HG03565 (cell line): ENCODE data around the gene DLGAP3.
"Not testable (repeated sequence)": the region's sequence is repeated elsewhere in the genome, so short reads cannot be mapped to it uniquely, and the experiment has no call there.

Experiments used
- ATAC-seq: cut with Tn5 transposase; IDR thresholded peaks from one replicate; pipeline ENCODE4 v1.9.1; 2021; ENCODE audit warnings: mild to moderate bottlenecking, moderate library complexity; ENCODE audit not compliant: unreplicated experiment

The DLGAP3 gene, protein sequence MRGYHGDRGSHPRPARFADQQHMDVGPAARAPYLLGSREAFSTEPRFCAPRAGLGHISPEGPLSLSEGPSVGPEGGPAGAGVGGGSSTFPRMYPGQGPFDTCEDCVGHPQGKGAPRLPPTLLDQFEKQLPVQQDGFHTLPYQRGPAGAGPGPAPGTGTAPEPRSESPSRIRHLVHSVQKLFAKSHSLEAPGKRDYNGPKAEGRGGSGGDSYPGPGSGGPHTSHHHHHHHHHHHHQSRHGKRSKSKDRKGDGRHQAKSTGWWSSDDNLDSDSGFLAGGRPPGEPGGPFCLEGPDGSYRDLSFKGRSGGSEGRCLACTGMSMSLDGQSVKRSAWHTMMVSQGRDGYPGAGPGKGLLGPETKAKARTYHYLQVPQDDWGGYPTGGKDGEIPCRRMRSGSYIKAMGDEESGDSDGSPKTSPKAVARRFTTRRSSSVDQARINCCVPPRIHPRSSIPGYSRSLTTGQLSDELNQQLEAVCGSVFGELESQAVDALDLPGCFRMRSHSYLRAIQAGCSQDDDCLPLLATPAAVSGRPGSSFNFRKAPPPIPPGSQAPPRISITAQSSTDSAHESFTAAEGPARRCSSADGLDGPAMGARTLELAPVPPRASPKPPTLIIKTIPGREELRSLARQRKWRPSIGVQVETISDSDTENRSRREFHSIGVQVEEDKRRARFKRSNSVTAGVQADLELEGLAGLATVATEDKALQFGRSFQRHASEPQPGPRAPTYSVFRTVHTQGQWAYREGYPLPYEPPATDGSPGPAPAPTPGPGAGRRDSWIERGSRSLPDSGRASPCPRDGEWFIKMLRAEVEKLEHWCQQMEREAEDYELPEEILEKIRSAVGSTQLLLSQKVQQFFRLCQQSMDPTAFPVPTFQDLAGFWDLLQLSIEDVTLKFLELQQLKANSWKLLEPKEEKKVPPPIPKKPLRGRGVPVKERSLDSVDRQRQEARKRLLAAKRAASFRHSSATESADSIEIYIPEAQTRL

DNA sequence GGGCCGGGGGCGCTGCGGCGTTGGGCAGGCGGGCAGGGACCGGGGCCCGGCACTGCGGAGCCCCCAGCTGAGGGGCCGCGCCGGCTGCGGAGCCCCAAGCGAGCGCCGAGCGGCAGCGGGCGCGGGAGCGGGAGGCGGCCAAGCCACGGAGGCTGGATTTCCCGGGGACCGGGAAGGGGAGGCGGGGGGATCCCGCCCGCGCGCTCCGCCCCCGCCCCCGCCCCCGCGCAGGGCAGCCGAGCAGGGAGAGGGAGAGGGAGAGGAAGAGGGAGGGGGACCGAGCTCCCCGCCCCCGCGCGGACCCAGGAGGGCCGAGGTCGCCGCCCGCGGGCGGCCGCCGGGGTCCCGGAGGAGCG lies at the start of gene DLGAP3:
DLGAP3 (minus strand) TSS at position 154 of the 356 bp plus-strand sequence. CDS start 24,267 bp downstream, outside the sequence.
- ATAC-seq, result no peak

DNA sequence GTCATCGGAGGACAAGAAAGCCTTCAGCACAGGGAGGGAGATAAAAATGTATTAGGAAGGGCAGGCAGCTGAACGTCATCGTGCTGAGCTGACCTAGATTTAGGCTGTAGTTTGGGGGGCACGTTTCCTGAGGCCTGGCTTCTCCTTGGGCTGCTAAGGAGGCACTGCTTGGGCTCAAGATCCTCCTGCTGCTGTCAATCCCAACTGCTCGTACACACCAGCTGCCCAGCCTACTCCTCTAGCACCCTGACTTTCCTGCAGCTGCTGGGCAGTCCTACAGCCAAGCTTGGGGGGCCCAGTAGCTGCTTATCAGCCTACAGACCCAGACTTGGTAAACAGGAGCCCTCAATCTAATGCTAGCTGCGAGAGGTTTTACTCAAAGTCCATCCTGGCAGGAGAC lies 49.5 kb upstream of the DLGAP3 start:
- ATAC-seq, result no peak

DNA sequence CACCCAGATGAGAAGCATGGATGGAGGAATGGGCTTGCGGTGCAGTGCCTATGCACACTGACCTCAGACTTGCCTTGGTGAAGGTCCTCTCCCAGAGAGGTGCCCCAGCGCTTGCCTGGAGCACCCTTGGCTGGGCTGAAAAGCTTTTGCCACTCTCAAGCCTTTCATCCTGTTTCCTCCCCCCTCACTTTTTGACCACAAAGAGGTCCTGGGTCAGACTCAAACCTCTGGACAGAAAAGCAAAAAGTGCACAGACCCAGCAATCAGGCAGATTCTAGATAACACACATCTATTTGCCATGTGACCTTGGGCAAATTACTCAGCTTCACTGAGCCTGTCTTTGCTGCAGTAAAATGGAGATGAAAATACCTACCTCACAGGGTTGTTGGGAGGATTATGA lies 48.4 kb upstream of the DLGAP3 start:
- ATAC-seq, result no peak

DNA sequence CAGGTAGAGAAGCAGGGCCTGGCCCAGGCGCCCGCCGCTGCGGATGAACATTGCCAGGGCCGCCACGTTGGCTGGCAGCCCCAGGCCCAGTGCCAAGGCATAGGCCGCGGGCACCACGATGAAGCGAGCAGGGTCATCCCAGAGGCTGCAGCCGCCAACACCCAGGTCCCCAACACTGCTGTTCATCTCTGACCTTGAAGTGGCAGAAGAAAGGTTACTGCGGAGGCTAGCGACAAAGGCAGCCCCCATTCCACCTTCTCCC lies 47.7 kb upstream of the DLGAP3 start:
- no peak for ATAC-seq

DNA sequence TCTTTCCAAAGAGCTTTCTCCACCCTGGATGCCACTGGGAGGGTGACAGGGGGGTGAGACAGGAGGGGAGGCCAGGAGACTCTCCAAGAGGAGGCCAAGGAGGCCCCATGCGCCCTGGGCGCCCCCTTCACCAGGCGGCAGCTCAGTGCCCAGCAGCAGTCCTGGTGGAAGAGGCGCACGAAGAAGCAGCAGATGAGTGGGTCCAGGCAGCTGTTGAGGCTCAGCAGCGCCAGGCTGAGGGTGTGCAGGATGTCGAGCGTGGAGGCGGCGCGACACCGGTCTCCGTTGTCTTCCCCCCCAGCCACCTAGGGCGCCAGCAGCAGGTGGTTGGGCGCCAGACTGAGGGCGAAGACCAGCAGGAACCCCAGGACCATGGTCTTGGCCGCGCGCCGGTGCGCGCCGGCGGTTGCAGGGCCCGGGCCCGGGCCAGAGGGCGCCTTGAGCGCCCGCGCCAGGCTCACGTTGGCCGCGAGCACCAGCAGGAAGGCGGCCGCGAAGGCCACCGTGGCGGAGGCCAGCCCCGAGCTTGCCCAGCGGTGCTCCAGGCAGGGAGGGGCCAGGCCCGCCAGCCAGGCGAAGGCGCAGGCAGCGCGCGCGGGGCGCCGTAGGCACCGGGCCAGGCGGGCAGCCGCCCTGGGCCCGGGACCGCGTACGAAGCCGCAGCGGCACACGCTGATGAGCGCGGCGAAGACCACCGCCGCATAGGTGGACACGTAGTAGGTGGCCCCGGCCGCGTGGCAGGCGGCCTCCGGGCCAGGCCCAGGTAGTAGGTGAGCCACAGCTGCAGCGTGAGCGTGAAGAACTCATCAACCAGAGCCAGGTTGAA lies 47.1 kb upstream of the DLGAP3 start:
- ATAC-seq, result no peak

DNA sequence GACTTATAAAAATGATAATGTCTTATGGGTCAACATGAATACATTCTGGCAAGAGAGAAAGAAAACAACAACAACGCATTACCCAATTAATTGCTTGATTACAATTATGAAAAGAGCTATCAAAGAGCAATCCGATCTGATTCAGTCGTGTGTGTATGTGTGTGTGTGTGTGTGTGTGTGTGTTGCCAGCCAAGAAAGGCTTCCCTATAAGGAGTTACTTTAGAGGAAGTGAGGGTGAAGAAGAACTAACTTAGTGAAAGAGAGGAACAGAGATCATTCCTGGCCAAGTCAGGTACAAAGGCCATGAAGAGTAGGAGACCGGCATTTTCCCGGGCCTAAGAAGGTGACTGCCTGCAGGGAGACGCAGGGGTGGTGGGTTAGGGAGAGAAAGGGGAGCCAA lies 46.3 kb upstream of the DLGAP3 start:
- no peak for ATAC-seq

DNA sequence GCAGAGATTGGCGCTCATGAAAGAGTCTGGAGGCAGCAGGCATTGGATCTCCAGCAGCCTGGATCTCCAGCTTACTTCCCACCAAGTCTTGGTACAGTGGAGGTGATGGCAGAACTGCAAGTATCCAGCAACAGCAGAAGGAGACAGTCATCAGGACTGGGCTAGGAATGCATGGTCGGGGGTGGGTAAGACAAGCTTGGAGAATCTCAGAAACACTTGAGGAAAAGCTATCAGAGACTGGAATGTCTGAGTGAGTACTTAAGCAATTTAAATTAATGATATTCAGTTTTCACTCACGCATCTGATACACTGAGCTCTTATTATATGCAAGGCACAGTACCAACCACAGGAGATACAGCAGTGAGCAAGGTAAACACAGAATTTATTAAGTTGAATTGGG lies 45.9 kb upstream of the DLGAP3 start:
- no peak for ATAC-seq

DNA sequence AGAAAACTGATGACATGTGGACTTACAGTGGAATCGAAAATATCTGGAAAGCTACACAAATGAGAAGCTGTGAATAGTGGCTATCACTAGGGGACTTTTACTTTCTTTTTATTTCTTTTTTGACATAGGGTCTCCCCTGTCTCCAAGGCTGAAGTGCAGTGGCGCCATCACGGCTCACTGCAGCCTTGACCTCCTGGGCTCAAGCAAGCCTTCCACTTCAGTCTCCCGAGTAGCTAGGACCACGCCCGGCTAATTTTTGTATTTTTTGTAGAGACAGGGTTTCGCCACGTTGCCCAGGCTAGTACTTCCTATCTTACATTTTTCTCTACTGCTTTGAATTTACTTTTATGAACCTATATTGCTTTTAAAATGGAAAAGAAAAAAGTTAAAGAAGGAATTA lies 45.2 kb upstream of the DLGAP3 start:
- ATAC-seq, result no peak

DNA sequence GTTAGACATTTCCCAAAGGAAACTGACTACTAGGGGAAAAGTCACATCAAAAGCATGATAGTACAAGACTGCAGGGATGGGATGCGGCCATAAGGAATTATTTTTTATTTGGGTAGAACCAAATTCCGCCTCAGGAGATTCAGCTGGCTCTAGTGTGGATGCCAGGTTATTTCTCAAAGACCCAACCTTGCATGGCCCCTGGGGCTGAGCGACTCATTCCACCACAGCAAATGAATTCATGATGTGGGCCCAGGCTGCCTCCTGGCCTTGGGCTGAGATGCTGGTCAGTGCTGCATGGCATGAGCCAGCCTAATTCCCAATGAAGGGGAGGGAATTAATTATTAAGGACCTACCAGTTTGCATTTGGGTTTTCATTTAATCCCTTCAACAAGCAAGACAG lies 43.9 kb upstream of the DLGAP3 start:
- ATAC-seq, result no peak

DNA sequence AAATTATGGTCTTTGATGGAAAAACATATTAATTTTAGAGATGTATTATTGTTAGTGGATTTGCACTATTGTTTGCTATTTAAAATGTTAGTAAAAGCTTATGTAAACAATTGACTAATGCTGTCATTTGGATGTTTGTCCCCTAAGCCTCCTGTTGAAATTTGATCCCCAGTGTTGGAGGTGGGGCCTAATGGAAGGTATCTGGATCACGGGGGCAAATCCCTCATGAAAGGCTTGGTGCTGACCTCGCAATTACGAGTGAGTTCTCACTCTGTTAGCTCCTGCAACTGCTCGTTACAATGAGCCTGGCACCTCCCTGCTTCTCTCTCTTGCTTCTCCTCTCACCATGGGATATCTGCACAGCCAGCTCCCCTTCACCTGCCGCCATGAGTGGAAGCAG lies 41.4 kb upstream of the DLGAP3 start:
- ATAC-seq, result no peak

DNA sequence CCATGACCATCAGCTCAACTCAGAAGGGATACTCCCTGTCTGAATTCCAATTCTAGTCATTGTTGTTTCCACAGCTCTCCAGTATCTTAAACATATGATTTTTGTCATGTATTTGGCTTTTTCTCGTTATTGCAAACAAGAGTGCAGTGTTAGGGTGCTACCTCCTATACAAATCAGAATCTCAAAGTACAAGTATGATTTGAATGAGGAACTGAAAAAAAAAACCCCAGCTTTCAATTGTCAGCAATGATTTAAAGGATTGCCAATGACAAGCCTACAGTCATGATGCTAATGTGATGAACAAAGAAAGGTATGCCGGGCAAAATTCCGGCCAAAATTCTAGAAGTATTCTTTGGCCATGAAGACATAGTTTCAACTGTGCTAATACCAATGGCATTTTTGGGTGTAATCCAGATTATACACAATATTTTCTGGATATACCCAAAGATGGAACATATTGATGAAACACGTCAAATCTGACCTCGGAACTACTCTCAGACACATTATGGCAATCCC lies 40.8 kb upstream of the DLGAP3 start:
- ATAC-seq, result no peak

DNA sequence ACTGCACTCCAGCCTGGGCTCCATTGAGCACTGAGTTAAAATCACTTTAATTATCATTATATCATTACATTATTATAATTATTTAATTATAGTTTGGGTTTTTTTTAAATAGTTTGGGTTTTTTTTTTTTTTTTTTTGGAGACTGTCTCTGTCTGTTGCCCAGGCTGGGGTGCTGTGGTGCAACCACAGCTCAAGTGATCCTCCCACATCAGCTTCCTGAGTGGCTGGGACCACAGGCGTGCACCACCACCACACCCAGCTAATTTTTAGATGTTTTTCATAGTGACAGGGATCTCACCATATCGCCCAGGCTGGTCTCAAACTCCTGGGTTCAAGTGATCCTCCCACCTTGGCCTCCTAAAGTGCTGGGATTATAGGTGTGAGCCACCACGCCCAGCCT lies 38.8 kb upstream of the DLGAP3 start:
- not testable (repeated sequence) for ATAC-seq

DNA sequence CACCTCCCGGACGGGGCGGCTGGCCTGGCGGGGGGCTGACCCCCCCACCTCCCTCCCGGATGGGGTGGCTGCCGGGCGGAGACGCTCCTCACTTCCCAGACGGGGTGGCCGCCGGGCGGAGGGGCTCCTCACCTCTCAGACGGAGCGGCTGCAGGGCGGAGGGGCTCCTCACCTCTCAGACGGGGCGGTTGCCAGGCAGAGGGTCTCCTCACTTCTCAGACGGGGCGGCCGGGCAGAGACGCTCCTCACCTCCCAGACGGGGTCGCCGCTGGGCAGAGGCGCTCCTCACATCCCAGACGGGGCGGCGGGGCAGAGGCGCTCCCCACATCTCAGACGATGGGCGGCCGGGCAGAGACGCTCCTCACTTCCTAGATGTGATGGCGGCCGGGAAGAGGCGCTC lies 38.2 kb upstream of the DLGAP3 start:
- not testable (repeated sequence) for ATAC-seq

DNA sequence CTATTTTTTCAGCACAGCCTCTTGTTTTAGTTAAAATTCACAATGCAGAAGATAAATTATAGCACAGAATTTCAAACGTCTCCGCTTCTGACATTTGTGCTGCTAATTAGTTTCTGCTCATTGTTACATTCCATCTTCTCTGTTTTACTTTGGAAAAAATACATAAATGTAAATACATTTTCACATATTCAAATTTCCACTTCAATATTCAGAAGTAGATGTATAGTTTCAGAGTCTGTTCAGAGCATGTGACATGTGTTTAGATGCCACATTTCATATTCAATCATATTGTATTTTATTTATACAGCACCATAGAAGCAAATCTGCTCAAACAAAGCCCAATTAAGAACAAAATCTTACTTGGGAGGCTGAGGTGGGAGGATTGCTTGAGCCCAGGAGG lies 36.1 kb upstream of the DLGAP3 start:
- ATAC-seq, result no peak

DNA sequence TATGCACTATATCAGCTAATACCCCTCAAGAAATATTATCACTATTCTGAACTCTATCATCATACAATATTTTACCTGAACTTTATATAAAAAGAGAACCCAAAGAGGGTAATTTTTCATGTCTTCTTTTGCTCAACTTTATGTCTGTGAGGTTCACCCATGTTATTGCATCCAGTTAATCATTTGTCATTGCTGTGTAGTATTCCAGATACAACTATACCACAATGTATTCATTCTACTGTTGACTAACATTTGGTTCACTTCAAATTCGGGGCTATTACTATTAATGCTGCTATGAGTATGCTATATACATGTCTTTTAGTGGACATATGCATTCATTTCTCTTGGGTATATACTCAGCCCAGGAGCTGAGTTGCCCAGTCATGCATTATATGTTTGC lies 21.0 kb upstream of the DLGAP3 start:
- ATAC-seq, result no peak

DNA sequence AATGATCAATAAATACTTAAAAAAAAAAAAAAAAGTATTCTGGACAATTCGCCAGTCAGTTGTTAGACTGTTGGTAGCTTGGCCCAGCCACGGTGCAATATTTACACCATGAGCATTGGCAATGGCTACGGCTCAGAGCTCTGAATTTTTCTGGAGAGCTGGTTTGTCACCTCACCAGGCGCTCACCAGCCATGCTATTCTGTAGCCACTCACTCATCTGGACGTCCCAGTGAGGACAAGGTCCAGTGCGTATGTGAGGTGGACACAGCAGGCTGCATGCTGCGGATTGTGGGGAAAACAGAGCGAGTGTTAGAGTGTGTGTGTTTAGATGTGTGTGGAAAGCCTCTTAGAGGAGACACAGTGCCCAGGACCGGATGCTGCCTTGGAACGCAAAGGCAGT lies 19.3 kb upstream of the DLGAP3 start:
- ATAC-seq, result not testable (repeated sequence)

DNA sequence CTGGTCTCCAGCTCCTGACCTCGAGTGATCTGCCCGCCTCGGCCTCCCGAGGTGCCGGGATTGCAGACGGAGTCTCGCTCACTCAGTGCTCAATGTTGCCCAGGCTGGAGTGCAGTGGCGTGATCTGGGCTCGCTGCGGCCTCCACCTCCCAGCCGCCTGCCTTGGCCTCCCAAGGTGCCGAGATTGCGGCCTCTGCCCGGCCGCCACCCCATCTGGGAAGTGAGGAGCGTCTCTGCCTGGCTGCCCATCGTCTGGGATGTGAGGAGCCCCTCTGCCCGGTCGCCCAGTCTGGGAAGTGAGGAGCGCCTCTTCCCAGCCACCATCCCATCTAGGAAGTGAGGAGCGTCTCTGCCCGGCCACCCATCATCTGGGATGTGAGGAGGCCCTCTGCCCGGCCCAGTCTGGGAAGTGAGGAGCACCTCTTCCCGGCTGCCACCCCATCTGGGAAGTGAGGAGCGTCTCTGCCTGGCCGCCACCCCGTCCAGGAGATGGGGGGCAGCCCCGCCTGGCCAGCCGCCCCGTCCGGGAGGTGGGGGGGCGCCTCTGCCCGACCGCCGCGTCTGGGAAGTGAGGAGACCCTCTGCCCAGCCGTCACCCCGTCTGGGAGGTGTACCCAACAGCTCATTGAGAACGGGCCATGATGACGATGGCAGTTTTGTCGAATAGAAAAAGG lies 18.3 kb upstream of the DLGAP3 start:
- not testable (repeated sequence) for ATAC-seq

DNA sequence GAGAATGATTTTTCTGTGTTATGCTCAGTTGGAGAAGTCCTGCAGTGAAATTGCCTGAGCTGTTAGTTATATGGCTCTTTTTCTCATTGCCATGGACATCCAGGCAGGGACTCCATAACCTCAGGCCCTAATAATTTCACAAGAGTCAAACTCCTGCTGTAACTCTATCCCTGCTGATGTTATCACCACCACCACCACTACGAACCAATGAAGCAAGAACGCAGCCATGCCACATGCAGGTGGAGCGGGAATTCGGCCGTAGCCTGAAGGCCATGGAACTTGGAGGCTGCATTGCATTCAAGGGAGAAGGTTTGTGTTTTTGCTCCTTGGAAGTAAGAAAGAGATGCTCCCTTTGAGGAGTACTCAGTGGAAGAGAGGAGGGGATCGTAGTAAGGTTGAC lies 16.8 kb upstream of the DLGAP3 start:
- ATAC-seq, result no peak

DNA sequence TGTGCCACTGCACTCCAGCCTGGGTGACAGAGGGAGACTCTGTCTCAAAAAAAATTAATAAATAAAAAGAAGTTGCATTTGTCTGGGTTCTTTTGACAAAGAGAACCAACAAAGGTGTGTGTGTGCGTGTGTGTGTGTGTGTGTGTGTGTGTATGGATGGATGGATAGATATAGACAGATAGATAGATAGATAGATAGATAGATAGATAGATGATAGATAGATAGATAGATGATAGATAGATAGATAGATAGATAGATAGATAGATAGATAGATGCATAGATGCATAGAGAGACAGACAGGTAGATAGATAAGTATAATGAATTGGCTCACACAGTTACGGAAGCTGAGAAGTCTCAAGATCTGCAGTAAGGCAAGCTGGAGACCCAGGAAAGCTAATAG lies 12.3 kb upstream of the DLGAP3 start:
- ATAC-seq, result not testable (repeated sequence)

DNA sequence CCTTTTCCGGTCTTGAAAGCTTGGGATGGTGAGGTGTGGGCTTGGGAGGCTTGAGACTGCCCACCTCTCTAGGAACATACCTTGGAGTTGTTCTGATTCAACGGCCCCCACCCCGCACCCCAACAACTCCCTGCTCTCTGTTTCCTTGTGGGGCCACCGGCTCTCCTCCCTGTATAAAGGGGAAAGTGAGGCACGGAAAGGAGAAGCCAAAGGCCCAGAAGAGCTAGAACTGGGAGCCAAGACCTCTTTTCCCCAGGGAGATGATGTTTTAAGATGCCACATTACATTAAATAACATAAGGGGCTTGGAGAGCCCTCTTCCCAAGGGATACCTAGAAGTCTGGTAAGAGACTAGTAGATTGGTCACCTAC lies 1.2 kb upstream of the DLGAP3 start:
- ATAC-seq, result no peak
